Measurements from ENCODE around the gene MBP. TPM values are rescaled to one million over a fixed set of nuclear protein-coding genes. Genes with fewer than 3 reads are reported as not detected.

The MBP gene
- total and polyA plus RNA-seq, 2 experiments from 2014 or later = 18.4 to 22.9 TPM

- H4K20me1 ChIP-seq (replicated peaks; ENCODE audit: insufficient read depth) = no peaks in the 10 kb centered on the region
- Mint-ChIP-seq H3K9me3 (no peaks in the 10 kb centered on the region), H3K36me3 (ENCODE audit: low read depth) (peaks cover 4% of the 10 kb centered on the region; the same call in 1 of the 3 replicates), H3K27me3 (ENCODE audit: insufficient read depth, low read depth, poor library complexity) (peaks cover 20% of the 10 kb centered on the region), H3K4me3 (no peak overlapping the region), H3K4me1 (peaks cover 32% of the 10 kb centered on the region), H3K27ac (peak overlapping the region; percentile 43; the same call in 1 of the 2 replicates)
- no peak overlapping the region for H3K4me2 ChIP-seq
- no peaks in the 10 kb centered on the region for H3K36me3 ChIP-seq (ENCODE audit: insufficient read depth)
- no peak overlapping the region for H2AFZ ChIP-seq
- peaks cover 12% of the 10 kb centered on the region for H3K4me1 ChIP-seq (ENCODE audit: insufficient read depth)
- H3K9me2 ChIP-seq (ENCODE audit: insufficient read depth) = no peaks in the 10 kb centered on the region
- H3K4me3 ChIP-seq = no peak overlapping the region
- no peak overlapping the region for H3K27ac ChIP-seq (ENCODE audit: low read depth)
- no peaks in the 10 kb centered on the region for H3K27me3 ChIP-seq (ENCODE audit: insufficient read depth)
- TF ChIP-seq ZNF114 (CRISPR knock-in tag; IDR thresholded peaks at IDR 0.05) = no peak
- no peak for TF ChIP-seq REST (IDR thresholded peaks at IDR 0.05; ENCODE audit: unreplicated experiment)
- no peak for TF ChIP-seq POLR2AphosphoS5 (IDR thresholded peaks at IDR 0.05; ENCODE audit: low read depth)
- TF ChIP-seq ZNF462 (CRISPR knock-in tag; IDR thresholded peaks at IDR 0.05) = no peak
- no peak for TF ChIP-seq EZH2phosphoT487 (IDR thresholded peaks at IDR 0.05; ENCODE audit: unreplicated experiment)
- no peak for TF ChIP-seq CTCF (conservative IDR thresholded peaks at IDR 0.05; ENCODE audit: low read depth in 2 of 2)
- H3F3A ChIP-seq (replicated peaks; ENCODE audit: low read depth) = no peaks in the 10 kb centered on the region
- H3K79me2 ChIP-seq (replicated peaks; ENCODE audit: insufficient read depth) = no peaks in the 10 kb centered on the region
- DNase-seq (ENCODE audit: low spot score) (no peak), ATAC-seq (no peak)
These were observed 156.9 kb downstream of the MBP start for GRCh38 chr18:76975577-76976110.

Measured in GM23338 (cell line).